ENCODE measurements around the gene TBC1D22A. TPM values are rescaled to one million over a fixed set of nuclear protein-coding genes. Genes with fewer than 3 reads are reported as not detected.

TBC1D22A gene
- total RNA-seq, 1 experiment from 2014 or later: 27.6 TPM

DNA sequence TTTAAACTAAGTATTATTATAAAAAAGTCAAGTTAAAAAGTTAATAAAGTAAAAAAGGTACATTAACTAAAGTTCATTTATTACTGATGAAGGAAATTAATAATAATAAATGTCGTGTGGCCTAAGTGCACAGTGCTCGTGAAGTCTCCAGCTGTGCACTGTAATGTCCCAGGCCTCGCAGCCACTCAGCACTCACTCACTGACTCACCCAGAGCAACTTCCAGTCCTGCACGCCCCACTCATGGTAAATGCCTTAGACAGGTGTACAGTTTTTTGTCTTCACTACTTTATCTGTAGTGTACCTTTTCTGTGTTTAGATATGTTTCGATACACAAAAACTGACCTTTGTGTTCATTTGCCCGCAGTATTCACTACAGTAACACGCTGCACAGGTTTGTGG lies 175.5 kb downstream of the TBC1D22A start:
- no TSS peak for BruUV-seq (replicated peaks)
- H3K36me3 Mint-ChIP-seq (ENCODE audit: insufficient read depth, unreplicated experiment): peaks cover 6% of the 10 kb centered on the region
- no peaks in the 10 kb centered on the region for H3K27me3 Mint-ChIP-seq (ENCODE audit: unreplicated experiment)
- peaks cover 24% of the 10 kb centered on the region for H3K4me1 Mint-ChIP-seq (ENCODE audit: low read depth, unreplicated experiment)
- TF ChIP-seq, protein P1, sequence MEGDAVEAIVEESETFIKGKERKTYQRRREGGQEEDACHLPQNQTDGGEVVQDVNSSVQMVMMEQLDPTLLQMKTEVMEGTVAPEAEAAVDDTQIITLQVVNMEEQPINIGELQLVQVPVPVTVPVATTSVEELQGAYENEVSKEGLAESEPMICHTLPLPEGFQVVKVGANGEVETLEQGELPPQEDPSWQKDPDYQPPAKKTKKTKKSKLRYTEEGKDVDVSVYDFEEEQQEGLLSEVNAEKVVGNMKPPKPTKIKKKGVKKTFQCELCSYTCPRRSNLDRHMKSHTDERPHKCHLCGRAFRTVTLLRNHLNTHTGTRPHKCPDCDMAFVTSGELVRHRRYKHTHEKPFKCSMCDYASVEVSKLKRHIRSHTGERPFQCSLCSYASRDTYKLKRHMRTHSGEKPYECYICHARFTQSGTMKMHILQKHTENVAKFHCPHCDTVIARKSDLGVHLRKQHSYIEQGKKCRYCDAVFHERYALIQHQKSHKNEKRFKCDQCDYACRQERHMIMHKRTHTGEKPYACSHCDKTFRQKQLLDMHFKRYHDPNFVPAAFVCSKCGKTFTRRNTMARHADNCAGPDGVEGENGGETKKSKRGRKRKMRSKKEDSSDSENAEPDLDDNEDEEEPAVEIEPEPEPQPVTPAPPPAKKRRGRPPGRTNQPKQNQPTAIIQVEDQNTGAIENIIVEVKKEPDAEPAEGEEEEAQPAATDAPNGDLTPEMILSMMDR (IDR thresholded peaks at IDR 0.05; ENCODE audit: unreplicated experiment): no peak
- CTCF ChIA-PET: no interaction called here
- H3K27ac Mint-ChIP-seq (ENCODE audit: unreplicated experiment): no peak overlapping the region
- DNase-seq: no peak
- H3K9me3 Mint-ChIP-seq (ENCODE audit: low read depth, unreplicated experiment): no peaks in the 10 kb centered on the region
- intact Hi-C loops (cut with micrococcal nuclease; ENCODE audit: unreplicated experiment): no loop called here
- H3K4me3 Mint-ChIP-seq (ENCODE audit: low read depth, unreplicated experiment): no peak overlapping the region

DNA sequence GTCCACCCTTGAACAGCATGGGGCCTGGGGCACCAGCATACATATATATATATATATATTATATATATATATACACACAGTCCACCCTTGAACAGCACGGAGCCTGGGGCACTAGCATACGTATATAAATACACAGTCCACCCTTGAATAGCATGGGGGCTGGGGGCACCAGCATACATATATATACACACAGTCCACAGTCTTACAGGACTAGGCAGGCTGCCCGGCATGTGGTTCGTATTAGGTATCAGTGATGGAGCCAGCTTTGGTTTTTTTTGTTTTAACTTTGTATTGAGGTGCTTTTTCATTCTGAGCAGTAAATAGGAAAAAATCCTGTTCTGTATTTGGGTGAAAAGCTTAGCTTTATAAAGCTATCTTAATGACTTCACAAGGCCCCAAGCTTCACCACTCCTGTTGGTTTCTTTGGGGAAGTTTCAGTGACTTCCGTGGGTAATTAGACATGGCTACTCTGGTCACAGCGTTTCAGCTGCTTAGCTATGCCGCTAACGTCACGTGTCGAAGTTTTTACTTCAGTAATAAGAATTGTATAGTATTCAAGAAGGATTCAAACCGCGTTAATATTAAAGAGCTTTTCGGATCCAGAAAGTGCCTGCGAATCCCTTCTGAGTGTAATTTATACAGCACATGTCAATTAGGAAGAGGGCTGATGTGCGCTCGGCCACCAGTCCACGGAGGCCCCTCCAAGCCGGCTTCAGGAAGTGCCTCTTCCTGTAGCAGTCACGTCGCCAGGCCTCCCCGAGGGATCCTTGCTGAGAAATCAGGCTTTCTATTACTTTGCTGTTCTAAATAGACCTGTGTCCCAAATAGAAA lies 179.7 kb downstream of the TBC1D22A start:
- no peak overlapping the region for H3K27ac Mint-ChIP-seq (ENCODE audit: unreplicated experiment)
- H3K36me3 Mint-ChIP-seq (ENCODE audit: insufficient read depth, unreplicated experiment): no peaks in the 10 kb centered on the region
- intact Hi-C loops (cut with micrococcal nuclease; ENCODE audit: unreplicated experiment): no loop called here
- H3K4me3 Mint-ChIP-seq (ENCODE audit: low read depth, unreplicated experiment): no peak overlapping the region
- TF ChIP-seq, protein P1 (IDR thresholded peaks at IDR 0.05; ENCODE audit: unreplicated experiment): no peak
- no peak for DNase-seq
- no TSS peak for BruUV-seq (replicated peaks)
- H3K4me1 Mint-ChIP-seq (ENCODE audit: low read depth, unreplicated experiment): no peaks in the 10 kb centered on the region
- H3K27me3 Mint-ChIP-seq (ENCODE audit: unreplicated experiment): no peaks in the 10 kb centered on the region
- CTCF ChIA-PET: no interaction called here
- H3K9me3 Mint-ChIP-seq (ENCODE audit: low read depth, unreplicated experiment): no peaks in the 10 kb centered on the region

DNA sequence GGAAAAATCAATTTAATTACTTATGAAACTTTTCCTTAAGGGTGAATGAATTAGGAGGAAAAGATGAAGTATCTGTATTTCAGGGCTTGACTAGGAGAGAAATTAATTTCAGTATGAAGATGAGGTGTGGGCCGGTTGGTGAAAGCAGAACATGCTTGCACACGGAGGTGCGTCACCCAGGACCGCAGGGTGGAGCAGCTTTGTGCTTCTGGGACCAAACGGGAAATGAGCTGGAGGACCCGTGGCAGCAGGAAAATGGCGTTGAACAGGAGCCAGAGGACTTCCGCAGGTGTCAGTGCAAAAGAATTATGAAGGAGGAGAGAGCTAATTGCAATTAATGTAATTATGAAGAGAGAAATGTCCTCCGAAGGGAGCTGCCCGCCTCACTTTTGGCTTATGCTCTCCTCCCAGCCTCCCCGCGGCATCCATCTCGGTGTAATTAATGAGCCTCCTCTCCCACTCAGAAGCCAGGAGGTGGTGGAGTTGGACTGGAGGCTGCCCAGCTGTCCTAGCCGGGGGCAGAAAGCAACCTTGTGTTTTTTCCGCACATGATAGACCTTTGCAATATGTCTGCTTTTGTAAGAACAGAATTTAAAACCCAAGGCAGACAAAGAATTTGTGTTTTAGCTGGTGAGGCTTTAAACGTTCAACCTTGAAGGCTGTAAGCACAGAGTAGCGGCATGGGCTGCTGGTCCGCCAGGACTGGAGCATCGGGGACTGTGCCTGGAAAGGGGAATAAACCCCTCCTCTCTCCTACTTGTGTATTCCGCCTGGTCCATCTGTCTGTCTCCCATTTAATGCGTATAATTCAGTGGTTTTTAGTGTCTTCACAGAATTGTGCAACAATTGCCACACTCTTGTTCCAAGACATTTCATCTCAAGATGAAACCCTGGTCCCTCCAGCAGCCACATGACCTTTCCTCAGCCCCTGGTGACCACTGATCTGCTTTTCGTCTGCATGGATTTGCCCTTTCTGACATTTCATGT lies 180.6 kb downstream of the TBC1D22A start:
- CTCF ChIA-PET: no interaction called here
- DNase-seq: no peak
- Mint-ChIP-seq H3K36me3 (ENCODE audit: insufficient read depth, unreplicated experiment) (no peaks in the 10 kb centered on the region), H3K4me3 (ENCODE audit: low read depth, unreplicated experiment) (no peak overlapping the region), H3K27ac (ENCODE audit: unreplicated experiment) (no peak overlapping the region), H3K27me3 (ENCODE audit: unreplicated experiment) (no peaks in the 10 kb centered on the region), H3K4me1 (ENCODE audit: low read depth, unreplicated experiment) (no peaks in the 10 kb centered on the region), H3K9me3 (ENCODE audit: low read depth, unreplicated experiment) (no peaks in the 10 kb centered on the region)
- no TSS peak for BruUV-seq (replicated peaks)
- TF ChIP-seq, protein P1 (IDR thresholded peaks at IDR 0.05; ENCODE audit: unreplicated experiment): no peak
- intact Hi-C loops (cut with micrococcal nuclease; ENCODE audit: unreplicated experiment): no loop called here

DNA sequence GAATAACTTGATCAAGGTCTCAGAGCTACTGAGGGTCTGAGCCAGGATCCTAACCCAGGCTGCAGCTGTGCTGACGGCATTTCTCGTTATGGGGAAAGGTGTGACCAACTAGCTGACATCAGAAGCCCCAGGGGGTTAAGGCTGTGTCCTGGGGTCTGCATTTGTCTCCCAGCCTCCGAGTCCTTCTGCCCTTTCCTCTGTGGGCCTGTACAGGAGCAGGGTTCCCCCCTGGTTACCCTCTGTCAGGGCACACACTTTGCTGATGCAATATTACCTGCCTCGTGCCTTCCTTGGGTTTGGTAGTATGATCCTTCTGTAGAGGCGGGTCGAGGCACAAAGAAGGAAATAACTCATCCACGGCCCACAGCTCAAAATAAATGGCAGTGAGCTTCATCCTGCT lies 183.0 kb downstream of the TBC1D22A start:
- Mint-ChIP-seq H3K4me3 (ENCODE audit: low read depth, unreplicated experiment) (no peak overlapping the region), H3K27ac (ENCODE audit: unreplicated experiment) (no peak overlapping the region), H3K27me3 (ENCODE audit: unreplicated experiment) (no peaks in the 10 kb centered on the region), H3K4me1 (ENCODE audit: low read depth, unreplicated experiment) (no peaks in the 10 kb centered on the region), H3K9me3 (ENCODE audit: low read depth, unreplicated experiment) (no peaks in the 10 kb centered on the region), H3K36me3 (ENCODE audit: insufficient read depth, unreplicated experiment) (no peaks in the 10 kb centered on the region)
- BruUV-seq (replicated peaks): no TSS peak
- CTCF ChIA-PET: no interaction called here
- no peak for DNase-seq
- intact Hi-C loops (cut with micrococcal nuclease; ENCODE audit: unreplicated experiment): no loop called here
- TF ChIP-seq, protein P1 (IDR thresholded peaks at IDR 0.05; ENCODE audit: unreplicated experiment): no peak
